Endothelial cell of umbilical vein (primary cell): ENCODE measurements around the gene ZNF280D.

ENCODE experiments used
- CTCF ChIP-seq, 2 donors: IDR thresholded peaks; 1 replicate in 1 of 2; 2 replicates in 1 of 2; pipeline ENCODE4 v1.5.1; 2011; ENCODE audit warnings: low read length in 2 of 2, mild to moderate bottlenecking in 2 of 2, moderate library complexity in 2 of 2, control low read depth in 1 of 2, inconsistent platforms in 1 of 2, low read depth in 1 of 2; ENCODE audit not compliant: insufficient read depth in 1 of 2; ENCODE audit errors: extremely low read depth in 1 of 2
- EZH2 ChIP-seq: IDR thresholded peaks from 2 replicates; pipeline ENCODE4 v1.6.1; 2012; ENCODE audit warnings: borderline replicate concordance, low read depth, mild to moderate bottlenecking, moderate library complexity, low read length, inconsistent platforms; ENCODE audit not compliant: severe bottlenecking
- FOS ChIP-seq: IDR thresholded peaks from 2 replicates; pipeline ENCODE4 v1.6.1; 2011; ENCODE audit warnings: mild to moderate bottlenecking, low read length, moderate library complexity, borderline replicate concordance; ENCODE audit not compliant: insufficient read depth
- GATA2 ChIP-seq: IDR thresholded peaks from 2 replicates; pipeline ENCODE4 v1.7.0; 2011; ENCODE audit warnings: low read depth, mild to moderate bottlenecking, moderate library complexity, mixed read lengths, low read length; ENCODE audit not compliant: insufficient read length, insufficient read depth
- JUN ChIP-seq: IDR thresholded peaks from 2 replicates; pipeline ENCODE4 v1.6.1; 2011; ENCODE audit warnings: borderline replicate concordance, low read depth; ENCODE audit not compliant: insufficient read length, insufficient read depth
- MYC ChIP-seq: IDR thresholded peaks from one replicate; pipeline ENCODE4 v1.6.1; 2011; ENCODE audit warnings: mild to moderate bottlenecking, low read depth, low read length
- POLR2A ChIP-seq: IDR thresholded peaks from 2 replicates; pipeline ENCODE4 v1.6.1; 2012; ENCODE audit warnings: low read depth, mild to moderate bottlenecking, control low read depth, low read length
- POLR2AphosphoS5 ChIP-seq: IDR thresholded peaks from 2 replicates; pipeline ENCODE4 v1.6.1; 2012; ENCODE audit warnings: low read depth, mild to moderate bottlenecking, control low read depth, low read length, moderate library complexity; ENCODE audit not compliant: insufficient read depth
- TF ChIP-seq, protein P1 (sequence below): IDR thresholded peaks from 2 replicates; pipeline ENCODE4 v1.6.1; 2011; ENCODE audit not compliant: insufficient read depth, insufficient read length

DNA sequence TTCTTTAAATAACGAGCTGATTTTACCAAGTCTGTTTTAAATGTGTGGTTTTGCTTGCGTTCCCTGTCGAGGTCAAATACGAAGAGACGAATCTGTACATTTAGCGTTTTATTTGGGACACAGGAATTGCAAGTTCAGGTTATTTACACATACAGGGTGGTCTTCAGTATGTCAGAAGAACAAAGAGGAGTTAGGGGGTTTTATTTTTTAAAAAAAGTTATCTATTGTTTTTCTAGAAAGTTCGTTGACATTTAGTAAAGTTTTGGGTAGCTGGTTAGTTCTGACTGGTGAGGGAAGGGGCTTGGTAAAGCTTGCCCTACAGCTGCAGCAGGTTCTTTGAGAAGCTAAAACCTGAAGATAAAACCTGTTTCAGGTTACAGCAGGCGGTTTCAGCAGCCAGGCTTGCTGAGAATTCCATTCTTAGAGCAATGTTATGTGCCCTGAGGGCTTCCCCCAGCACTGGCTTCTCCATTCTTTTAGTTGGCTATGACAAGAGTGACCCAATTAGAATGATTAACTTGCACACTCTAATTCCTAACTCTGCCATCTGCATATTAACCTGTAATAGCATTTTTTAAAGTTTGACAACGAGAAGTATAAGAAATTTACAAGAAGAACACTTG, 815 bp upstream of the ZNF280D start:
- TF ChIP-seq JUN: no peak
- TF ChIP-seq CTCF (IDR thresholded peaks at IDR 0.05; ENCODE audit: extremely low read depth in 1 of 2, insufficient read depth in 1 of 2, low read depth in 1 of 2, low read length in 2 of 2): no peak
- no peak for TF ChIP-seq POLR2A
- TF ChIP-seq POLR2AphosphoS5: no peak
- TF ChIP-seq EZH2: no peak
- TF ChIP-seq, protein P1, sequence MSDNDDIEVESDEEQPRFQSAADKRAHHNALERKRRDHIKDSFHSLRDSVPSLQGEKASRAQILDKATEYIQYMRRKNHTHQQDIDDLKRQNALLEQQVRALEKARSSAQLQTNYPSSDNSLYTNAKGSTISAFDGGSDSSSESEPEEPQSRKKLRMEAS: no peak
- TF ChIP-seq GATA2: no peak
- TF ChIP-seq MYC: no peak
- TF ChIP-seq FOS: no peak
